ENCODE measurements around the gene BLVRA. TPM values are rescaled to one million over a fixed set of nuclear protein-coding genes. Genes with fewer than 3 reads are reported as not detected.
"Not testable (repeated sequence)": the region's sequence is repeated elsewhere in the genome, so short reads cannot be mapped to it uniquely, and the experiment has no call there.

The BLVRA gene
- total RNA-seq, 2 experiments from 2014 or later, result 26.6 to 28.9 TPM

GRCh38 chr7:43824963-43825362 lies 66.5 kb downstream of the BLVRA start:
- CTCF ChIA-PET, result interaction anchor here (0.9 to 1.2 kb wide), 4 partner anchors 13 to 242 kb away, joined by 3 to 6 read pairs (median 4); partner anchors contain the start of gene STK17A
- intact Hi-C loops (cut with micrococcal nuclease), result no loop called here
- Mint-ChIP-seq H3K4me1 (ENCODE audit: low read depth) (no peaks in the 10 kb centered on the region), H3K4me3 (no peak overlapping the region), H3K27me3 (ENCODE audit: low read depth) (peaks cover 13% of the 10 kb centered on the region), H3K9me3 (no peaks in the 10 kb centered on the region), H3K27ac (no peak overlapping the region), H3K36me3 (ENCODE audit: low read depth) (no peaks in the 10 kb centered on the region)
- no peak for DNase-seq

DNA sequence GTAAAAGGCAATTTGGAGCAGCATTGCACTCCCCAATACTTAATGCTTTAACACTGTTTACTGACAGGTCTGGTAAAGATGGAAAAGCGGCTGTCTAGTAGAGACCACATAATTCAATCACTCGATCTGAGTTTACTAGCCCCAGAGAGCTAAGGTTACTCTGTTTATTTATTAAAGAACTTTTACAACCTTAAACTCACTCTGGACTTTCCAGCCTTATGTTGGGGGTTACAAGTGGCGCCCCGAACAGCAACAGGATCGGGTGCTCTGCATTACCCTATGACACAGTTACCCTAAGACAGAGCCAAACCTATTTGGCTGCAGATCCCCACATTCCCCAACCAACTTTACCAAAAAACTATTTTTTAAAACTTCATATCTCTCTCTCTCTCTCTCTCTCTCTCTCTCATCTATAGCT lies 66.9 kb downstream of the BLVRA start:
- Mint-ChIP-seq H3K27ac (no peak overlapping the region), H3K36me3 (ENCODE audit: low read depth) (no peaks in the 10 kb centered on the region), H3K27me3 (ENCODE audit: low read depth) (peaks cover 13% of the 10 kb centered on the region), H3K4me1 (ENCODE audit: low read depth) (no peaks in the 10 kb centered on the region), H3K4me3 (no peak overlapping the region), H3K9me3 (no peaks in the 10 kb centered on the region)
- CTCF ChIA-PET, result interaction anchor here (0.8 to 1.2 kb wide), 5 partner anchors 13 to 243 kb away, joined by 3 to 6 read pairs (median 3); partner anchors contain the start of gene STK17A
- intact Hi-C loops (cut with micrococcal nuclease), result no loop called here
- DNase-seq, result no peak

DNA sequence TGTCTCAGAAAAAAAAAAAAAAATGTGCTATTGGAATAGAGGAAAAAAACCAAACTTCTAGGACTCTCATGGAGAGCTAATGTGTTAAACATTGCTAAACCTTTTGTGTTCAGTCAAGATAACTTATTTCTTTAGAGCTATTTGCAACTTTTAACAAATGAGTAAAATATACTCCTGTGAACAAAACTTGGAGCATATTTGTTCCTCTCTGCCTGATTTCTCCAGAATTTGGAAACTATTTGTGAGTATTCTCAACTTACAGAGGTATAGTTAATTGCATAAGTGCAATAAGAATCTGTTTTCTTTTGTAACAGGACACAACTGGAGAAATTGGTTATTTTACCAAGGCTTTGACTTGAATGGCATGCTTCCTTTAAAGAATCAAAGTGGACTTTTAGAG lies 72.4 kb downstream of the BLVRA start:
- Mint-ChIP-seq H3K4me1 (ENCODE audit: low read depth) (peaks cover 26% of the 10 kb centered on the region), H3K9me3 (peaks cover 13% of the 10 kb centered on the region)
- not testable (repeated sequence) for H3K36me3 Mint-ChIP-seq (ENCODE audit: low read depth); DNase-seq; H3K27me3 Mint-ChIP-seq (ENCODE audit: low read depth); H3K27ac Mint-ChIP-seq; H3K4me3 Mint-ChIP-seq
- CTCF ChIA-PET, result interaction anchor here (0.8 kb wide), 1 partner anchor 249 kb away, joined by 3 read pairs; no protein-coding TSS in a partner anchor
- intact Hi-C loops (cut with micrococcal nuclease), result loop anchor here (5.0 kb wide), 2 partner anchors 74 to 899 kb away; partner anchors contain the start of genes BLVRA, MRPL32 and PSMA2

DNA sequence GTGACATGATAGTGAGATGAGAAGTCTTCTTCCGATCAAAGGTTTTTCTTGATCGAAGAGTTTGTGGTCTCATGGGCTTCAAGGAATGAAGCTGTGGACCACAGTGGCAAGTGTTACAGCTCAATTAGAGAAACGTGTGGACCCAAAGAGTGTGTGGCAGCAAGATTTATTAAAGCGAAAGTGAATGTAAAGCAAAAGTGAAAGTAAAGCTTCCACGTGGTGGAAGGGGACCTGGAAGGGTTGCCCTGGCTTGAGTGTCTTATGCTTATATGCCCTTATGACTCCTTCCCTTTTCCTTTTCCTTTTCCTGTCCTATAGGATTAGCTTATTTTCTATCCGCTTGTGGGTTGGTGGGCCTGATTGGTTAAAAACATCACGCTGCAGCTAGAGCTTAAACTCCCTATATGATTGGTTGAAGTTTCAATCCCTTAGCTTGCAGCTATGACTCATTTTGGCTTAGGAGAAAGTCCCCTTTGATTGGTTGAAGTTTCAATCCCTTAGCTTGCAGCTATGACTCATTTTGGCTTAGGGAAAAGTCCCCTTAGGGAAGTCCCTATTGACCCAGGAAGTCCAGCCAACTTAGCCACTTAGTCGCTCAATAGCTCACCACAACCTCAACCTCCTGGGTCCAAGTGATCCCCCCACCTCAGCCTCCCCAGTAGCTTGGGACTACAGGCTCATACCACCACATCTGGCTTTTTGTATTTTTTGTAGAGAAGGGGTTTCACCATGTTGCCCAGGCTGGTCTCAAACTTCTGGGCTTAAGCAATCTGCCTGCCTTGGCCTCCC lies 76.2 kb downstream of the BLVRA start:
- no peaks in the 10 kb centered on the region for H3K27me3 Mint-ChIP-seq (ENCODE audit: low read depth)
- peaks cover 2% of the 10 kb centered on the region for H3K36me3 Mint-ChIP-seq (ENCODE audit: low read depth)
- H3K9me3 Mint-ChIP-seq, result peaks cover 13% of the 10 kb centered on the region
- H3K4me3 Mint-ChIP-seq, result peak overlapping the region; percentile 64
- peak; percentile 55 for DNase-seq
- peaks cover 34% of the 10 kb centered on the region for H3K4me1 Mint-ChIP-seq (ENCODE audit: low read depth)
- CTCF ChIA-PET, result interaction anchor here (0.6 to 8.6 kb wide), 8 partner anchors 24 to 263 kb away, joined by 3 to 131 read pairs (median 4); partner anchors contain the start of gene STK17A
- intact Hi-C loops (cut with micrococcal nuclease), result loop anchor here (1.0 to 5.0 kb wide), 5 partner anchors 77 to 902 kb away; partner anchors contain the start of genes BLVRA, MRPL32 and PSMA2
- H3K27ac Mint-ChIP-seq, result peak overlapping the region; percentile 76

DNA sequence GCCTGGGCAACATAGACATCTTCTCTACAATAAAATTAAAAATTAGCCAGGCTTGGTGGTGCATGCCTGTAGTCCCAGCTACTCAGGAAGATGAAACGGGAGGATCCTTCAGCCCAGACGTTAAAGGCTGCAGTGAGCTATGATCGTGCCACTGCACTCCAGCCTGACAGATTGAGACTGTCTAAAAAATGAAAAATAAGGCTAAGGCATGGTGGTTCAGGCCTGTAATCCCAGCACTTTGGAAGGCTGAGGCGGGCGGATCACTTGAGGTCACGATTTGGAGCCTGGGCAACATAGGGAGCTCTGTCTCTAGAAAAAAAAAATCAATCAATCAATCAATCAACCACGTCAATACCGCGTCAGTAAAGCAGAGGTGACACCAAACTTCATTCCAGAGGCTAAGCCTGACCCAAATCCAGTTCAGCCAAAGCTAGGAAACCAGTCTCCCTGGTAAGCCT lies 79.8 kb downstream of the BLVRA start:
- CTCF ChIA-PET, result interaction anchor here (0.6 to 8.6 kb wide), 41 partner anchors 10 to 570 kb away, joined by 3 to 131 read pairs (median 5); partner anchors contain the start of genes BLVRA, COA1 and STK17A
- no peaks in the 10 kb centered on the region for H3K36me3 Mint-ChIP-seq (ENCODE audit: low read depth)
- peaks cover 26% of the 10 kb centered on the region for H3K4me1 Mint-ChIP-seq (ENCODE audit: low read depth)
- H3K27me3 Mint-ChIP-seq (ENCODE audit: low read depth), result no peaks in the 10 kb centered on the region
- DNase-seq, result no peak
- H3K4me3 Mint-ChIP-seq, result no peak overlapping the region
- peaks cover 2% of the 10 kb centered on the region for H3K9me3 Mint-ChIP-seq
- no peak overlapping the region for H3K27ac Mint-ChIP-seq
- intact Hi-C loops (cut with micrococcal nuclease), result loop anchor here (2.0 kb wide), 2 partner anchors 73 to 117 kb away; no protein-coding TSS in a partner anchor

- H3K9me3 Mint-ChIP-seq, result no peaks in the 10 kb centered on the region
- peaks cover 8% of the 10 kb centered on the region for H3K4me1 Mint-ChIP-seq (ENCODE audit: low read depth)
- no peak overlapping the region for H3K4me3 Mint-ChIP-seq
- H3K27me3 Mint-ChIP-seq (ENCODE audit: low read depth), result no peaks in the 10 kb centered on the region
- no peak for DNase-seq
- H3K36me3 Mint-ChIP-seq (ENCODE audit: low read depth), result no peaks in the 10 kb centered on the region
- CTCF ChIA-PET, result interaction anchor here (2.7 kb wide), 1 partner anchor 261 kb away, joined by 15 read pairs; the partner anchor contains the start of gene STK17A
- H3K27ac Mint-ChIP-seq, result no peak overlapping the region
- intact Hi-C loops (cut with micrococcal nuclease), result no loop called here
Observed at GRCh38 chr7:43843296-43843695, 84.8 kb downstream of the BLVRA start.

DNA sequence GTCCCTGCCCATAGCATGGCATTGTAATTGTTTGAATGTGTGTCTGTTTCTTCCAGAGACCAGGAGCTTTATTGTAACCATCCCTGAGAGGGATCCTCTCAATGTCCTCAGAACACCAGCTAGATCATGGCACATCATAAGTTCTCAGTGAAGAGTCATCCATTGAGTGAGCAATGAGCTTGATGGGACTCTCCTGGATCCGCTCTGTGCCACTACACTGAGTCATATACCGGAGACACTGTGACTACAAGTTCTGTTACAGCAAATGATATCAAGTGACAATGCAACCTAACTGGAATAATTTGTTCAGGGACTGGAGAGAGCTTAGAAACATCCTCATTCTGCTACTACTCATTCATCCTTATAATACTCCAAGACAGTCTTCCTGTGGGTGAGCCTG lies 85.8 kb downstream of the BLVRA start:
- Mint-ChIP-seq H3K36me3 (ENCODE audit: low read depth) (no peaks in the 10 kb centered on the region), H3K9me3 (no peaks in the 10 kb centered on the region), H3K4me1 (ENCODE audit: low read depth) (no peaks in the 10 kb centered on the region), H3K27ac (no peak overlapping the region), H3K27me3 (ENCODE audit: low read depth) (no peaks in the 10 kb centered on the region), H3K4me3 (no peak overlapping the region)
- CTCF ChIA-PET, result interaction anchor here (0.6 to 2.7 kb wide), 3 partner anchors 124 to 300 kb away, joined by 3 to 15 read pairs (median 4); partner anchors contain the start of gene STK17A
- no peak for DNase-seq
- intact Hi-C loops (cut with micrococcal nuclease), result no loop called here

- H3K27ac Mint-ChIP-seq, result no peak overlapping the region
- H3K4me1 Mint-ChIP-seq (ENCODE audit: low read depth), result no peaks in the 10 kb centered on the region
- intact Hi-C loops (cut with micrococcal nuclease), result no loop called here
- no peaks in the 10 kb centered on the region for H3K36me3 Mint-ChIP-seq (ENCODE audit: low read depth)
- H3K27me3 Mint-ChIP-seq (ENCODE audit: low read depth), result no peaks in the 10 kb centered on the region
- no peak for DNase-seq
- no peaks in the 10 kb centered on the region for H3K9me3 Mint-ChIP-seq
- CTCF ChIA-PET, result interaction anchor here (0.7 to 2.7 kb wide), 2 partner anchors 262 to 301 kb away, joined by 3 to 15 read pairs; partner anchors contain the start of gene STK17A
- H3K4me3 Mint-ChIP-seq, result no peak overlapping the region
Observed at GRCh38 chr7:43844662-43845061, 86.2 kb downstream of the BLVRA start.

DNA sequence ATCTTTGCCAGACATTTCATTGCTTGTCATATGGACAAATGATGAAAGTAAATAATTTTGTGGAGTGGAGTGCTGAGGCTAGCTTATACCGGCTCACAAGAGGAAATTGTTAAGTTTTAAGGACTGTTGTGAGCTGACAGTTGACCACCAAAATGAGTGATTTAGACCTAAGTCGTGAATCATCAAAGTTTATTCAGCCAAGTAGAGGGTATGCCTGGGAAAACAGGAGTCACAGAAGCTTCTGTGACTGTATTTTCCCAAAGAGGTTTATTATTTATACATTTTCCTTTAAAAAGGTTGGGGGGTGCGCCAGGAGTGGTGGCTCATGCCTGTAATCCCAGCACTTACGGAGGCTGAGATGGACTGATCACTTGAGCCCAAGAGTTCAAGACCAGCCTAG lies 89.0 kb downstream of the BLVRA start:
- no peaks in the 10 kb centered on the region for H3K36me3 Mint-ChIP-seq (ENCODE audit: low read depth)
- CTCF ChIA-PET, result interaction anchor here (0.6 to 2.4 kb wide), 3 partner anchors 9 to 265 kb away, joined by 4 to 19 read pairs (median 15); partner anchors contain the start of gene STK17A
- H3K27me3 Mint-ChIP-seq (ENCODE audit: low read depth), result no peaks in the 10 kb centered on the region
- H3K4me1 Mint-ChIP-seq (ENCODE audit: low read depth), result no peaks in the 10 kb centered on the region
- no peaks in the 10 kb centered on the region for H3K9me3 Mint-ChIP-seq
- no peak overlapping the region for H3K27ac Mint-ChIP-seq
- no peak for DNase-seq
- H3K4me3 Mint-ChIP-seq, result no peak overlapping the region
- intact Hi-C loops (cut with micrococcal nuclease), result no loop called here

DNA sequence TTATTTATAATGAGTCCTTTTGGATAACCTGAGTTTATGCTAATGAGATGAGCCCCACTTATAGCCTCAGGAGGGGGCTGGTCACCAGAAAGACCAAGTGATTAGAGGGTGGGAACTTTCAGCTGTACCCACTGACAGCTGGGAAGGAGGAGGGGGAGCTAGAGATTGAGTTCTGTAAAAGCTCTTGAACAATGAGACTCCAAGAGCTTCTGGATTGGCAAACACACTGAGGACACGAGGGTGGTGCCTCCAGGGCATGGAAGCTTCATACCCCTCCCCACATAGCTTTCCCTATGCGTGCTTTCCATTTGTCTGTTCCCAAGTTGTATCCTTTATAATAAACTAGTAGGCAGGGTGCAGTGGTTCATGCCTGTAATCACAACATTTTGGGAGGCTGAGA lies 90.6 kb downstream of the BLVRA start:
- Mint-ChIP-seq H3K9me3 (no peaks in the 10 kb centered on the region), H3K27ac (no peak overlapping the region), H3K4me1 (ENCODE audit: low read depth) (no peaks in the 10 kb centered on the region), H3K27me3 (ENCODE audit: low read depth) (no peaks in the 10 kb centered on the region), H3K4me3 (no peak overlapping the region), H3K36me3 (ENCODE audit: low read depth) (no peaks in the 10 kb centered on the region)
- intact Hi-C loops (cut with micrococcal nuclease), result no loop called here
- no peak for DNase-seq
- CTCF ChIA-PET, result interaction anchor here (0.8 to 2.4 kb wide), 3 partner anchors 10 to 266 kb away, joined by 3 to 19 read pairs (median 15); partner anchors contain the start of genes COA1 and STK17A

DNA sequence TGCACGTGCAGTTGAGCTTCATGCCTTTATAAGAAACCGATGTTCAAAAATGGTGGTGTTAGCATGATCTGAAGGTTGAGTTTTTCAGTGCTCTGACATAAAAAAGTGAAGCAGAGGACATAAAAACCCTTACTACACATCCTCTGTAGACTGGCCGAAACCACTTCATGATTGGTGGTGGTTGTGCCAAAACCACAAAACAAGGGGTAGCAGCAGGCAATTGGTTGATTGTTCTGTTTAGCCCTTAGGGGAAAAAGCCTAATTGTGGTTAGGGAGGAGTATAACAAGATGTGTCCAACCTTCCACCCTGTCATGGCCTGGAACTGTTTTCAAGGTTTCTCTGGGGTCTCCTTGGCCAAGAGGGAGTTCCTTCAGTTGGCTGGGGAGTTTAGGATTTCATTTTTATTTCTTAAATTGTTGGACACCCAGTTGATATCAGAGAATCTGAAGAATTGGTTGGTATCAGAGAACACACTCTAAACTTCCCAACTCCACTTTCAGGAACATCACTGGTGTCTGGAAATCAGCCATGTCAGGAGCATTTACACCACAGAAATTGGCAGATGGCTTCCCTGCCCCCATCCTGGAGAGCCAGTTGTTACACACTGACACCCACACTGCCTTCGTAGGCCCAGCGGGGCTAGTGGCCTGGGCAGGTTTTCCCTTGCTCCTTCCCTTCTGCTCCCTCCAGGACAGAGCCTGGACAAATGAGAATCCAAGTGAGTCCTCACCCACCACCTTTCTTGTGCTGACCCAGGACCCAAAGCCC lies 92.1 kb downstream of the BLVRA start:
- CTCF ChIA-PET, result no interaction called here
- Mint-ChIP-seq H3K4me3 (no peak overlapping the region), H3K9me3 (no peaks in the 10 kb centered on the region), H3K4me1 (ENCODE audit: low read depth) (no peaks in the 10 kb centered on the region), H3K27ac (no peak overlapping the region), H3K27me3 (ENCODE audit: low read depth) (no peaks in the 10 kb centered on the region), H3K36me3 (ENCODE audit: low read depth) (no peaks in the 10 kb centered on the region)
- intact Hi-C loops (cut with micrococcal nuclease), result no loop called here
- DNase-seq, result no peak

GRCh38 chr7:43851805-43852204 lies 93.3 kb downstream of the BLVRA start:
- intact Hi-C loops (cut with micrococcal nuclease), result no loop called here
- Mint-ChIP-seq H3K4me1 (ENCODE audit: low read depth) (no peaks in the 10 kb centered on the region), H3K4me3 (no peak overlapping the region), H3K9me3 (no peaks in the 10 kb centered on the region), H3K27ac (no peak overlapping the region), H3K36me3 (ENCODE audit: low read depth) (no peaks in the 10 kb centered on the region), H3K27me3 (ENCODE audit: low read depth) (no peaks in the 10 kb centered on the region)
- CTCF ChIA-PET, result interaction anchor here (0.6 to 1.4 kb wide), 2 partner anchors 13 to 397 kb away, joined by 4 to 12 read pairs; no protein-coding TSS in a partner anchor
- DNase-seq, result no peak
